ENCODE results near the gene FBXL14.

DNA sequence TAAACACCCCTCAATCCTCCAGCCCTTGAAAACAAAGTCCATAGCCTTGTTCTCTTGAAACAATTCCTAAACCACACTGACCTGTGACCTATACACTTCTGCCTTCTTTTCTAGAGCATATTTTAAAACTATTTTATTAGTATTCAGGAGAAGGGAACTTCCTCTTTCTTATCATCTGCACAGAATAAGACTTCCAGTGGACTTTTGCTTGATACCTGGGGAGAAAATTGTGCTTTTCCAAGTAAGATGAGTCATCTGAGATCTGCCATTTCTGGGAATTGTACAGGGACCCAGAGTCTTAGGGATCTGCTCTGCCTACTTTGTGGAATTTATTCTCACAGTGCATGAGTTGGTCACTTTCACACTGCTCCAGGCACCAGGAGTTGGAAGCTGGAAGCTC lies 24.1 kb upstream of the FBXL14 start:
- TF ChIP-seq, protein P1, sequence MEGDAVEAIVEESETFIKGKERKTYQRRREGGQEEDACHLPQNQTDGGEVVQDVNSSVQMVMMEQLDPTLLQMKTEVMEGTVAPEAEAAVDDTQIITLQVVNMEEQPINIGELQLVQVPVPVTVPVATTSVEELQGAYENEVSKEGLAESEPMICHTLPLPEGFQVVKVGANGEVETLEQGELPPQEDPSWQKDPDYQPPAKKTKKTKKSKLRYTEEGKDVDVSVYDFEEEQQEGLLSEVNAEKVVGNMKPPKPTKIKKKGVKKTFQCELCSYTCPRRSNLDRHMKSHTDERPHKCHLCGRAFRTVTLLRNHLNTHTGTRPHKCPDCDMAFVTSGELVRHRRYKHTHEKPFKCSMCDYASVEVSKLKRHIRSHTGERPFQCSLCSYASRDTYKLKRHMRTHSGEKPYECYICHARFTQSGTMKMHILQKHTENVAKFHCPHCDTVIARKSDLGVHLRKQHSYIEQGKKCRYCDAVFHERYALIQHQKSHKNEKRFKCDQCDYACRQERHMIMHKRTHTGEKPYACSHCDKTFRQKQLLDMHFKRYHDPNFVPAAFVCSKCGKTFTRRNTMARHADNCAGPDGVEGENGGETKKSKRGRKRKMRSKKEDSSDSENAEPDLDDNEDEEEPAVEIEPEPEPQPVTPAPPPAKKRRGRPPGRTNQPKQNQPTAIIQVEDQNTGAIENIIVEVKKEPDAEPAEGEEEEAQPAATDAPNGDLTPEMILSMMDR (IDR thresholded peaks at IDR 0.05), result no peak
- TF ChIP-seq POLR2A (IDR thresholded peaks at IDR 0.05), result no peak
